Endothelial cell of umbilical vein (primary cell): ENCODE results near the gene ANKH. TPM values are rescaled to one million over a fixed set of nuclear protein-coding genes. Genes with fewer than 3 reads are reported as not detected.

Source experiments
- BruUV-seq: library from RNA; stranded (reverse); fragments of 400-500 nt; replicated peaks from 2 replicates; lab custom pipeline; 2021; lab: Mats Ljungman, UMichigan
- CTCF ChIA-PET: fragments of 300-600, 350-600 bp; sonication (Branson Sonifier 250); formaldehyde crosslinking; loops from one replicate; lab custom pipeline; 2021; ENCODE audit warnings: antibody characterized with exemption, inconsistent platforms; lab: Charles Lee
- POLR2A ChIA-PET: fragments of 300-600, 350-600 bp; sonication (Branson Sonifier 250); formaldehyde crosslinking; loops from one replicate; lab custom pipeline; 2021; ENCODE audit warnings: antibody characterized with exemption, inconsistent platforms; lab: Charles Lee
- DNase-seq: peaks from one replicate; pipeline ENCODE4 v3.0.0-alpha.2; 2011; ENCODE audit warnings: low read depth, low spot score
- FAIRE-seq: peaks from 2 replicates; lab custom pipeline; 2011; peaks lifted over from hg19 to GRCh38; lab: Jason Lieb, UNC
- H2AFZ ChIP-seq: 2 replicates; pipeline ENCODE4 v1.6.0; 2012; ENCODE audit warnings: low read depth, low read length, control low read depth, inconsistent platforms
- H3K27ac ChIP-seq: 2 replicates; pipeline ENCODE4 v1.5.1; 2011; ENCODE audit warnings: low read depth, mild to moderate bottlenecking, control low read depth, low read length, moderate library complexity; ENCODE audit not compliant: insufficient read depth
- H3K27me3 ChIP-seq, 2 experiments: 2 replicates each; pipeline versions ENCODE4 v1.6.0 to v1.6.1; 2011; ENCODE audit warnings: low read length in 2 of 2, mixed read lengths in 1 of 2; ENCODE audit not compliant: control insufficient read depth in 2 of 2, insufficient read depth in 2 of 2
- H3K36me3 ChIP-seq, 2 experiments: 2 replicates in 1 of 2; 3 replicates in 1 of 2; pipeline ENCODE4 v1.5.1; 2011; ENCODE audit warnings: low read length in 2 of 2, mild to moderate bottlenecking in 1 of 2, moderate library complexity in 1 of 2; ENCODE audit not compliant: control insufficient read depth in 2 of 2, insufficient read depth in 2 of 2; ENCODE audit errors: extremely low read depth in 1 of 2
- H3K4me1 ChIP-seq: 3 replicates; pipeline ENCODE4 v1.5.1; 2011; ENCODE audit warnings: mild to moderate bottlenecking, low read length; ENCODE audit not compliant: control insufficient read depth, insufficient read depth; ENCODE audit errors: extremely low read depth
- H3K4me2 ChIP-seq: 2 replicates; pipeline ENCODE4 v1.6.1; 2011; ENCODE audit warnings: low read length, control low read depth, mixed read lengths; ENCODE audit not compliant: insufficient read depth
- H3K4me3 ChIP-seq, 3 experiments: fragments of 200-600 bp in 1 of 3; sonication (generic), shearing (Covaris generic) in 1 of 3; replicated peaks in 1 of 3; 2 replicates each; pipeline ENCODE4 v1.5.1; 2011 to 2016; ENCODE audit warnings: control low read depth in 3 of 3, low read length in 3 of 3, mild to moderate bottlenecking in 2 of 3, inconsistent platforms in 1 of 3, low read depth in 1 of 3, moderate library complexity in 1 of 3; ENCODE audit not compliant: insufficient read depth in 1 of 3
- H3K79me2 ChIP-seq: 2 replicates; pipeline ENCODE4 v1.6.0; 2012; ENCODE audit warnings: low read length, inconsistent platforms; ENCODE audit not compliant: control insufficient read depth, insufficient read depth
- H3K9ac ChIP-seq: replicated peaks from 2 replicates; pipeline ENCODE3; 2011; ENCODE audit warnings: low read length, control low read depth; ENCODE audit not compliant: insufficient read depth; ENCODE audit errors: extremely low read depth
- H3K9me1 ChIP-seq: replicated peaks from 3 replicates; pipeline ENCODE4 v1.6.0; 2011; ENCODE audit warnings: mild to moderate bottlenecking, low read length; ENCODE audit not compliant: control insufficient read depth, insufficient read depth; ENCODE audit errors: extremely low read depth
- H3K9me3 ChIP-seq: replicated peaks from 2 replicates; pipeline ENCODE4 v1.5.1; 2012; ENCODE audit warnings: low read length, inconsistent platforms; ENCODE audit not compliant: control insufficient read depth, insufficient read depth
- H4K20me1 ChIP-seq: replicated peaks from 2 replicates; pipeline ENCODE3; 2011; ENCODE audit warnings: mild to moderate bottlenecking, low read length; ENCODE audit not compliant: control insufficient read depth, insufficient read depth; ENCODE audit errors: extremely low read depth
- EZH2 ChIP-seq: IDR thresholded peaks from 2 replicates; pipeline ENCODE4 v1.6.1; 2012; ENCODE audit warnings: borderline replicate concordance, low read depth, mild to moderate bottlenecking, moderate library complexity, low read length, inconsistent platforms; ENCODE audit not compliant: severe bottlenecking
- FOS ChIP-seq: IDR thresholded peaks from 2 replicates; pipeline ENCODE4 v1.6.1; 2011; ENCODE audit warnings: mild to moderate bottlenecking, low read length, moderate library complexity, borderline replicate concordance; ENCODE audit not compliant: insufficient read depth
- GATA2 ChIP-seq: IDR thresholded peaks from 2 replicates; pipeline ENCODE4 v1.7.0; 2011; ENCODE audit warnings: low read depth, mild to moderate bottlenecking, moderate library complexity, mixed read lengths, low read length; ENCODE audit not compliant: insufficient read length, insufficient read depth
- JUN ChIP-seq: IDR thresholded peaks from 2 replicates; pipeline ENCODE4 v1.6.1; 2011; ENCODE audit warnings: borderline replicate concordance, low read depth; ENCODE audit not compliant: insufficient read length, insufficient read depth
- MYC ChIP-seq: IDR thresholded peaks from one replicate; pipeline ENCODE4 v1.6.1; 2011; ENCODE audit warnings: mild to moderate bottlenecking, low read depth, low read length
- POLR2A ChIP-seq: IDR thresholded peaks from 2 replicates; pipeline ENCODE4 v1.6.1; 2012; ENCODE audit warnings: low read depth, mild to moderate bottlenecking, control low read depth, low read length
- POLR2AphosphoS5 ChIP-seq: IDR thresholded peaks from 2 replicates; pipeline ENCODE4 v1.6.1; 2012; ENCODE audit warnings: low read depth, mild to moderate bottlenecking, control low read depth, low read length, moderate library complexity; ENCODE audit not compliant: insufficient read depth
- dilution Hi-C: fragments of 300-500 bp; cut with MboI; formaldehyde crosslinking; loops from one replicate; pipeline ENCODE4 v1.15.0; 2019; ENCODE audit warnings: low sequenced_read_pairs; ENCODE audit not compliant: extremely low pct_ligation_motif_present
- intact Hi-C: fragments of 100-400 bp; cut with micrococcal nuclease; formaldehyde crosslinking; loops from one replicate; pipeline ENCODE4 v1.10.0; 2022
- polyA plus RNA-seq, 4 experiments: library from polyadenylated mRNA; depleted of rRNA in 3 of 4; stranded (reverse) in 3 of 4; unstranded in 1 of 4; fragments of >200 nt; gene quantifications; 2 replicates each; pipeline versions ENCODE4 v1.2.1 to v1.2.3, GENCODE V29; 2011 to 2012; ENCODE audit warnings: missing spikeins in 1 of 4
- total RNA-seq: library from RNA; stranded (reverse); gene quantifications from 2 replicates; pipeline ENCODE4 v1.2.3, GENCODE V29; 2021
- TF ChIP-seq, protein P1 (sequence below): IDR thresholded peaks from 2 replicates; pipeline ENCODE4 v1.6.1; 2011; ENCODE audit not compliant: insufficient read depth, insufficient read length
- TF ChIP-seq, protein P2 (sequence below), 2 donors: IDR thresholded peaks; 1 replicate in 1 of 2; 2 replicates in 1 of 2; pipeline ENCODE4 v1.5.1; 2011; ENCODE audit warnings: low read length in 2 of 2, mild to moderate bottlenecking in 2 of 2, moderate library complexity in 2 of 2, control low read depth in 1 of 2, inconsistent platforms in 1 of 2, low read depth in 1 of 2; ENCODE audit not compliant: insufficient read depth in 1 of 2; ENCODE audit errors: extremely low read depth in 1 of 2

The ANKH gene
- total and polyA plus RNA-seq, 2 donors (not counting 3 experiments of a cell fraction or from before 2014, with no cell fraction given) = 12.7 to 31.4 TPM

DNA sequence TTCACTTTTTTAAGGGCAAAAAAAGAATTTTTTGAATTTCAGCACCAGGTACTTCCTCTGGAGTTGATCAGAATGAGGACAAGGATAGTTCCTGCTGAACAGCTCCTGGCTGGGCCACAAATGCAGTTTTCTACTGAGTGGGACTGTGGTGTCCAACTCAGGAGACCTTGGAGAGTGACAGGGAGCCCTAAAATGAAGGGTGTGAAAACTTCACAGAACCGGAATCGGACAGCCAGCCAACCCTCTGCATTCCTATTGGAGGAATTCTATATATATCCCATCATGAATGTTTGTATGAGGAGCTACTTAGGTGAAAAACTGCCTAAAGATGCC lies 40.6 kb downstream of the ANKH start:
- H3K4me2 ChIP-seq = no peak overlapping the region
- ChIA-PET POLR2A (no interaction called here), CTCF (interaction anchor here (0.7 to 1.3 kb wide), 3 partner anchors 10 to 22 kb away, joined by 3 to 7 read pairs (median 3); no protein-coding TSS in a partner anchor)
- DNase-seq = no peak
- no peaks in the 10 kb centered on the region for H3K27me3 ChIP-seq
- TF ChIP-seq POLR2AphosphoS5 (no peak), FOS (no peak), MYC (no peak), EZH2 (no peak), GATA2 (no peak), POLR2A (no peak), JUN (no peak)
- TF ChIP-seq, protein P1, sequence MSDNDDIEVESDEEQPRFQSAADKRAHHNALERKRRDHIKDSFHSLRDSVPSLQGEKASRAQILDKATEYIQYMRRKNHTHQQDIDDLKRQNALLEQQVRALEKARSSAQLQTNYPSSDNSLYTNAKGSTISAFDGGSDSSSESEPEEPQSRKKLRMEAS = no peak
- TF ChIP-seq, protein P2, sequence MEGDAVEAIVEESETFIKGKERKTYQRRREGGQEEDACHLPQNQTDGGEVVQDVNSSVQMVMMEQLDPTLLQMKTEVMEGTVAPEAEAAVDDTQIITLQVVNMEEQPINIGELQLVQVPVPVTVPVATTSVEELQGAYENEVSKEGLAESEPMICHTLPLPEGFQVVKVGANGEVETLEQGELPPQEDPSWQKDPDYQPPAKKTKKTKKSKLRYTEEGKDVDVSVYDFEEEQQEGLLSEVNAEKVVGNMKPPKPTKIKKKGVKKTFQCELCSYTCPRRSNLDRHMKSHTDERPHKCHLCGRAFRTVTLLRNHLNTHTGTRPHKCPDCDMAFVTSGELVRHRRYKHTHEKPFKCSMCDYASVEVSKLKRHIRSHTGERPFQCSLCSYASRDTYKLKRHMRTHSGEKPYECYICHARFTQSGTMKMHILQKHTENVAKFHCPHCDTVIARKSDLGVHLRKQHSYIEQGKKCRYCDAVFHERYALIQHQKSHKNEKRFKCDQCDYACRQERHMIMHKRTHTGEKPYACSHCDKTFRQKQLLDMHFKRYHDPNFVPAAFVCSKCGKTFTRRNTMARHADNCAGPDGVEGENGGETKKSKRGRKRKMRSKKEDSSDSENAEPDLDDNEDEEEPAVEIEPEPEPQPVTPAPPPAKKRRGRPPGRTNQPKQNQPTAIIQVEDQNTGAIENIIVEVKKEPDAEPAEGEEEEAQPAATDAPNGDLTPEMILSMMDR (IDR thresholded peaks at IDR 0.05; ENCODE audit: extremely low read depth in 1 of 2, insufficient read depth in 1 of 2, low read depth in 1 of 2, low read length in 2 of 2) = no peak
- H3K79me2 ChIP-seq = peaks cover 2% of the 10 kb centered on the region
- no peaks in the 10 kb centered on the region for H3K9me1 ChIP-seq
- FAIRE-seq = no peak
- no peak overlapping the region for H2AFZ ChIP-seq
- intact Hi-C loops = no loop called here
- no peak overlapping the region for H3K4me3 ChIP-seq
- H4K20me1 ChIP-seq = no peaks in the 10 kb centered on the region
- H3K27ac ChIP-seq = no peak overlapping the region
- no TSS peak for BruUV-seq
- H3K36me3 ChIP-seq = no peaks in the 10 kb centered on the region
- H3K9ac ChIP-seq = no peak overlapping the region
- dilution Hi-C loops = no loop called here
- no peaks in the 10 kb centered on the region for H3K9me3 ChIP-seq
- H3K4me1 ChIP-seq = no peaks in the 10 kb centered on the region
